Activated CD4-positive, alpha-beta memory T cell treated with anti-CD3 and anti-CD28 coated beads for 36 hours (primary cell): ENCODE data around the gene LHPP. TPM values are rescaled to one million over a fixed set of nuclear protein-coding genes. Genes with fewer than 3 reads are reported as not detected.

Source experiments
- CTCF ChIA-PET: fragments of 350-600 bp; sonication (Branson Sonifier 250); formaldehyde crosslinking; loops from one replicate; lab custom pipeline; 2021; ENCODE audit warnings: antibody characterized with exemption, inconsistent platforms; lab: Charles Lee
- POLR2A ChIA-PET: fragments of 350-600 bp; sonication (Branson Sonifier 250); formaldehyde crosslinking; loops from one replicate; lab custom pipeline; 2021; ENCODE audit warnings: antibody characterized with exemption; lab: Charles Lee
- DNase-seq: peaks from one replicate; pipeline ENCODE4 v3.0.0-alpha.2; 2020
- H3K27ac Mint-ChIP-seq: one replicate; pipeline ENCODE4 v1.8.0; 2021; ENCODE audit warnings: mixed read lengths
- H3K27me3 Mint-ChIP-seq: one replicate; pipeline ENCODE4 v1.8.0; 2021; ENCODE audit warnings: mixed read lengths
- H3K36me3 Mint-ChIP-seq: one replicate; pipeline ENCODE4 v1.8.0; 2021; ENCODE audit warnings: mixed read lengths
- H3K4me1 Mint-ChIP-seq: one replicate; pipeline ENCODE4 v1.8.0; 2021; ENCODE audit warnings: low read depth, mixed read lengths
- H3K4me3 Mint-ChIP-seq: one replicate; pipeline ENCODE4 v1.8.0; 2021; ENCODE audit warnings: mild to moderate bottlenecking, mixed read lengths
- H3K9me3 Mint-ChIP-seq: one replicate; pipeline ENCODE4 v1.8.0; 2021; ENCODE audit warnings: mixed read lengths
- intact Hi-C: fragments of 100-400 bp; cut with micrococcal nuclease; formaldehyde crosslinking; loops from one replicate; pipeline ENCODE4 v1.15.1; 2023
- total RNA-seq, 2 experiments: library from RNA; stranded (reverse); gene quantifications; one replicate each; pipeline ENCODE4 v1.2.3, GENCODE V29; 2021

Gene LHPP
- total RNA-seq, 2 experiments from 2014 or later = 10.1 to 12.3 TPM

DNA sequence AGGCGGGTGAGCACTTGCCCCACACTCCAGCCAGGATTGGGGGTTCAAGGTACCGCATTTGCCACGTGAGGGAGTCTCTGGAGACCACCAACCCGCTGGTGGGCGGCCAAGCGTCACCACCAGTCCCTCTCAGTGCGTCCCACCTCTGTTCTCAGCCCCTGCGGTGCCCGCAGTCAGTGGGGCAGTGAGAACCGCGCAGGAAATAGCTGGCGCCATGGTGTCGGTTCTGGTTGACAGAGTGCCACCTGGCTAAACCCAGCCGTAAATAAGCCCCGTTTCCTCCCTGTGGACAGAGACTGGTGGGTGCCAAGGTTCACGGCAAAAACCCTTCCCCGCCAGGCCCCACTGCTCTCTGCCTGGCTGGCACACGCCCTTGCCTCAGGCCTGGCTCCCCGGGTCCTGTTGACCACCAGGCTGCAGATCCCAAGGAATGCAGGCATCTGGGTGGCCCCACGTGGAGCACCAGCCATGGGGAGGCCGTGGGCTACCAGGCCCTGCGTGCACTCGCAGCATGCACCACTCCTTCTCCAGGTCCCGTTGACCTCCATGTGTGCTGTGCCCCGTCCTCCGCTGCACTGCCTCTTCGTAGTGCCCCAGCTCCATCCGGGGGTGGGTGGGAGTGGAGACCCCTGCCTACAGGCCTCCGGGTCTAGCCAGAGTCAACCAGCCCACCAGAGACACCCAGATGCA, 140.0 kb downstream of the LHPP start:
- POLR2A ChIA-PET = no interaction called here
- Mint-ChIP-seq H3K27me3 (no peaks in the 10 kb centered on the region), H3K4me1 (no peaks in the 10 kb centered on the region), H3K36me3 (no peaks in the 10 kb centered on the region), H3K27ac (no peak overlapping the region), H3K9me3 (no peaks in the 10 kb centered on the region), H3K4me3 (no peak overlapping the region)
- CTCF ChIA-PET = no interaction called here
- no peak for DNase-seq
- intact Hi-C loops = no loop called here

GRCh38 chr10:124602121-124602561, 140.5 kb downstream of the LHPP start:
- POLR2A ChIA-PET = interaction anchor here (1.1 kb wide), 1 partner anchor 12 kb away, joined by 4 read pairs; no protein-coding TSS in a partner anchor
- CTCF ChIA-PET = no interaction called here
- H3K4me1 Mint-ChIP-seq = no peaks in the 10 kb centered on the region
- H3K27me3 Mint-ChIP-seq = no peaks in the 10 kb centered on the region
- DNase-seq = no peak
- H3K9me3 Mint-ChIP-seq = no peaks in the 10 kb centered on the region
- H3K4me3 Mint-ChIP-seq = no peak overlapping the region
- intact Hi-C loops = no loop called here
- H3K36me3 Mint-ChIP-seq = no peaks in the 10 kb centered on the region
- H3K27ac Mint-ChIP-seq = no peak overlapping the region

DNA sequence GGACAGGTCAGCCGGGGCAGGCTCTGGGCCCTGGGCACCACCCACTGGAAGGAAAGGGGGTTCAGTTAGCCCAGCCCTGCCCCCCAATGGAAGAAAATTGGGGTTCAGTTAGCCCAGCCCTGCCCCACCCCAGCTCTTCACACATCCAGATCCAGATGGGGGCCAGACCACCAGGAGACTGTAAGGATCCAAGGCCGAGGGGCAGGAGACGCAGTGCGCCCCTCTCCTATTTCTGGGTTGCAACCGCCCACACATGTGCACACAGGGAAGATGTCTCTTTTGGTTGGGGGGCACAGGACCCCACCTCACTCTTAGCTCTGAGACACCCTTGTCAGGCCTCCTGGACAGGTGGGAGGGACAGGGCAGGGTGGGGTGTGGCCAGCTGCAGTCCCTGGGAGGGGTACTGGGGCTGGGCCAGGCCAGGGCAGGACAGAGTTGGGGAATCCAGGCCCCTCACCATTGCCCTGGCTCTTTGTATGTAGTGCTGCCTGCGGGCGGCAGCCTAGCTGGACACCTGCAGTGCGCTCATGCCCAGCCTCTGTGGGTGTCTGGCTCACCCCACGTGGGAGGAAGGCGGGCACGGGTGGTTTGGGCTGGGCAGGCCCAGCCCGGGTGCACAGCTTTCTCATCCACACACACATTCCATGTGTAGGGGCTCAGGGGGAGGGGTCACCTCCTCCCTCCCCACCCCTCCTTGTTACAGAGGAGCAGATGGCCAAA, 141.2 kb downstream of the LHPP start:
- POLR2A ChIA-PET = interaction anchor here (1.1 kb wide), 1 partner anchor 12 kb away, joined by 4 read pairs; no protein-coding TSS in a partner anchor
- intact Hi-C loops = no loop called here
- CTCF ChIA-PET = no interaction called here
- H3K27me3 Mint-ChIP-seq = no peaks in the 10 kb centered on the region
- H3K36me3 Mint-ChIP-seq = no peaks in the 10 kb centered on the region
- H3K9me3 Mint-ChIP-seq = no peaks in the 10 kb centered on the region
- H3K4me1 Mint-ChIP-seq = no peaks in the 10 kb centered on the region
- no peak for DNase-seq
- H3K4me3 Mint-ChIP-seq = no peak overlapping the region
- H3K27ac Mint-ChIP-seq = no peak overlapping the region

- H3K4me1 Mint-ChIP-seq = no peaks in the 10 kb centered on the region
- intact Hi-C loops = no loop called here
- H3K27ac Mint-ChIP-seq = no peak overlapping the region
- H3K4me3 Mint-ChIP-seq = no peak overlapping the region
- H3K9me3 Mint-ChIP-seq = no peaks in the 10 kb centered on the region
- H3K36me3 Mint-ChIP-seq = no peaks in the 10 kb centered on the region
- no peak for DNase-seq
- CTCF ChIA-PET = no interaction called here
- POLR2A ChIA-PET = interaction anchor here (1.1 to 1.4 kb wide), 2 partner anchors 11 kb away, joined by 3 to 4 read pairs; no protein-coding TSS in a partner anchor
- H3K27me3 Mint-ChIP-seq = no peaks in the 10 kb centered on the region
Observed at GRCh38 chr10:124603376-124604213, 142.0 kb downstream of the LHPP start.

GRCh38 chr10:124604214-124605000, 142.8 kb downstream of the LHPP start:
- H3K4me1 Mint-ChIP-seq = no peaks in the 10 kb centered on the region
- intact Hi-C loops = no loop called here
- H3K4me3 Mint-ChIP-seq = no peak overlapping the region
- H3K36me3 Mint-ChIP-seq = no peaks in the 10 kb centered on the region
- H3K27me3 Mint-ChIP-seq = no peaks in the 10 kb centered on the region
- no peak overlapping the region for H3K27ac Mint-ChIP-seq
- ChIA-PET POLR2A (interaction anchor here (1.4 kb wide), 1 partner anchor 10 kb away, joined by 3 read pairs; no protein-coding TSS in a partner anchor), CTCF (no interaction called here)
- no peaks in the 10 kb centered on the region for H3K9me3 Mint-ChIP-seq
- DNase-seq = no peak

DNA sequence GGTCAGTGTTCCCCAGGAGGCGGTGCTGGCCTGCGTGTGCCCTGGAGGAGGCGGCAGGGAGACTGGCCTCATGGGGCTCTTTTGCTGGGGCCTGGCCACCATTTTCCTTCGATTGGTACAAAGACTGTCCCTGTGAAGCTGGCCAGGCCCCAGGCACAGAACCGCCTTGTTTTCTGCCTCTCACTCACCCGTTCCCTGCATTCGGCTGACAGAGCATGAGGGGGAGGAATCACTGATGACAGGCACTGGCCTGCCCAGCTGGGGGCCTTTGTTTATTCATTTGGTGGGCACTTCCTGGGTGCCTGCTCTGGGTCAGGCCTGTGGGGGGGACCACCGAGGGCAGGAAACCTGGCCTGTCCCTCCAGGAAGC, 143.4 kb downstream of the LHPP start:
- H3K27ac Mint-ChIP-seq = no peak overlapping the region

GRCh38 chr10:124605481-124605855, 143.8 kb downstream of the LHPP start:
- Mint-ChIP-seq H3K9me3 (no peaks in the 10 kb centered on the region), H3K27me3 (no peaks in the 10 kb centered on the region), H3K4me1 (no peaks in the 10 kb centered on the region), H3K4me3 (no peak overlapping the region), H3K36me3 (no peaks in the 10 kb centered on the region), H3K27ac (no peak overlapping the region)
- ChIA-PET POLR2A (no interaction called here), CTCF (no interaction called here)
- DNase-seq = no peak
- intact Hi-C loops = no loop called here

More for the DNA sequence above, 143.4 kb downstream of the LHPP start:
- no peak overlapping the region for H3K4me3 Mint-ChIP-seq
- H3K36me3 Mint-ChIP-seq = no peaks in the 10 kb centered on the region
- H3K27me3 Mint-ChIP-seq = no peaks in the 10 kb centered on the region
- DNase-seq = no peak
- intact Hi-C loops = no loop called here
- H3K9me3 Mint-ChIP-seq = no peaks in the 10 kb centered on the region
- CTCF ChIA-PET = no interaction called here
- POLR2A ChIA-PET = no interaction called here
- no peaks in the 10 kb centered on the region for H3K4me1 Mint-ChIP-seq

GRCh38 chr10:124605856-124606812, 144.5 kb downstream of the LHPP start:
- Mint-ChIP-seq H3K9me3 (no peaks in the 10 kb centered on the region), H3K36me3 (no peaks in the 10 kb centered on the region), H3K27me3 (no peaks in the 10 kb centered on the region), H3K4me1 (peaks cover 2% of the 10 kb centered on the region), H3K27ac (no peak overlapping the region), H3K4me3 (no peak overlapping the region)
- intact Hi-C loops = no loop called here
- ChIA-PET CTCF (no interaction called here), POLR2A (no interaction called here)
- no peak for DNase-seq

DNA sequence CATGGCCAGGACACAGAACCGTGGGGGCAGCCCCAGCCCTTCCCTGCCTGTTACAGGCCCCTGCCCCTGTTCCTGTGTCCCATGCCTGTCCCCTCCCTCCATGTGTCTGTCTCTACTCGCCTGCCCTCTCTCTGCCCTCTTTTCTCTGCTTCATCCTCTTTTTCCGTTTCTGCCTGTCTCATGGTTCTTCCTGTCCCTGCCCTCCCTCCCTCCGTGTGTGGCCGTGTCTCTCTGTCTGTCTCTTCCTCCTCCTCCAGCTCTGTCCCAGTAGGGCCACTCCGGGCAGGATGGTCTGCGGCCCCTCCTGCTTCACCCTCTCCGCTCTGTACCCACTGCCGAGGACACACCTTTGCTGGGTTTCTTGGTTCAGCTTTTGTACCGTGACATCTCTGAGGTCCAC, 145.2 kb downstream of the LHPP start:
- DNase-seq = no peak
- CTCF ChIA-PET = no interaction called here
- H3K27ac Mint-ChIP-seq = no peak overlapping the region

DNA sequence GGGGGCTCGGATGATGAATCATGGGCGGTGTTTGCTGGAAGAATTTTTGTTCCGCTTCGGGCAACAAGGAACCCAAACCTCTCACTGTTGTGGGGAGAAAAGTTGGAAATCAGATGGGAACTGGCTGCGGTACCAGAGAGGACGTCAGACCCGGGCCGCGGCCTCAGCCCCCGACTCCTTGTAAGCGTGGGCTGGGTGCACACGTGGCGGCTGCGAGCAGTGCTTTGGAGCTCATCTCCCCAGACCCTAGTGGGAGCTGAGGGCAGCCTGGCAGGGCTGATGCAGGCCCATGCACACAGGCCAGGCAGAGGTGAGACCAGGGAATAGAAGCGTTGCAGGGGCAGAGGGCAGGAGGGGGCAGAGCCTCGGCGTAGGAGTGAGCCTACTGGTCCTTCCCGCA, 146.1 kb downstream of the LHPP start:
- Mint-ChIP-seq H3K36me3 (no peaks in the 10 kb centered on the region), H3K27me3 (no peaks in the 10 kb centered on the region), H3K27ac (no peak overlapping the region), H3K4me1 (peaks cover 15% of the 10 kb centered on the region), H3K9me3 (no peaks in the 10 kb centered on the region), H3K4me3 (no peak overlapping the region)
- POLR2A ChIA-PET = interaction anchor here (0.5 kb wide), 1 partner anchor 818 kb away, joined by 3 read pairs; no protein-coding TSS in a partner anchor
- intact Hi-C loops = no loop called here
- CTCF ChIA-PET = no interaction called here
- no peak for DNase-seq

More for the DNA sequence above, 145.2 kb downstream of the LHPP start:
- H3K4me1 Mint-ChIP-seq = peaks cover 8% of the 10 kb centered on the region
- no peak overlapping the region for H3K4me3 Mint-ChIP-seq
- H3K27me3 Mint-ChIP-seq = no peaks in the 10 kb centered on the region
- POLR2A ChIA-PET = no interaction called here
- intact Hi-C loops = no loop called here
- no peaks in the 10 kb centered on the region for H3K36me3 Mint-ChIP-seq
- no peaks in the 10 kb centered on the region for H3K9me3 Mint-ChIP-seq
